DMS53 treated with DMSO at 0.1 percent for 48 hours (cell line): Measurements from ENCODE around the gene TPSAB1.
"Not testable (repeated sequence)": the region's sequence is repeated elsewhere in the genome, so short reads cannot be mapped to it uniquely, and the experiment has no call there.

Experiments used
- DNase-seq: peaks from one replicate; lab custom pipeline; 2025; ENCODE audit not compliant: unreplicated experiment; lab: John Stamatoyannopoulos, UW

Gene TPSAB1

DNA sequence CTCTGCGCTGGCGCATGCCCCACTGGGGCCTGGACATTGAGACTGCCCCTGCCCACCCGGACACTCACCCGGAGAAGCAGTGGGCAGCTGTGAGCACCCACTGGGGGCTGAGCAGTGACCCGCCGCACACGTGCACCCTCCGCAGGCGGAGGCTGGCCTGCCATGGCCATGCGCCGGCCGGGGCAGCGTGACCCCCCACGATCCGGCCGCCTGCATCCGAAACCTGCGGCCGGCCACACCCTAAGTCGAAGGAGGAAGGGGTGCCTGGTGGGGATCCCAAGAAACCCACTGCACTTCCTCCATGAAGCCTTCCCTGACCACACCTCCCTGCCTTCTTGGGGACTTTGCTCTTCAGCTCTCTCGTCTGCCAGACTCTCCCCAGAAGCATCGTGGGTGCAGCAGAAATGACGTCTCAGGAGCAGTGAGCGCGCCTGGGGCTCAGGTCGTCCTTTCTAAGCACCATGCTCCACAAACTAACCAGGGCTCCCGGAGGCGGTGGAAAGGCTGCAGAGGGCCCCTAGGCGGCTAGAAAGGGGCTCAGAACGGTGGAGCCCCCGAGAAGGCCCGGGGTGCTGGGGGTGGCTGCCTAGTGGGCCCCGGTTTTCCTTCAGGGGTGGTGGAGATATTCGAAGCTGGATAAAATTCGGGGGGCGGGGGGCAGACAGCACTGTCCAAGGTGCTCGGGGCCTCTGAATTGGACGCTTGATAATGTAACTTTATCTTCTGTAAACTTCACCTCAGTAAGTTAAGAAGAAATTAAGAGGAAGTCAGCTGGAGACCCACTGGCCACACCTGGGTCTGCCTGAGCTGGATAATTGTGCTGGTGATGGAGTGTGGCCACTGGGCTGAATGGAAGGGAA, 16.9 kb upstream of the TPSAB1 start:
- DNase-seq, result no peak

DNA sequence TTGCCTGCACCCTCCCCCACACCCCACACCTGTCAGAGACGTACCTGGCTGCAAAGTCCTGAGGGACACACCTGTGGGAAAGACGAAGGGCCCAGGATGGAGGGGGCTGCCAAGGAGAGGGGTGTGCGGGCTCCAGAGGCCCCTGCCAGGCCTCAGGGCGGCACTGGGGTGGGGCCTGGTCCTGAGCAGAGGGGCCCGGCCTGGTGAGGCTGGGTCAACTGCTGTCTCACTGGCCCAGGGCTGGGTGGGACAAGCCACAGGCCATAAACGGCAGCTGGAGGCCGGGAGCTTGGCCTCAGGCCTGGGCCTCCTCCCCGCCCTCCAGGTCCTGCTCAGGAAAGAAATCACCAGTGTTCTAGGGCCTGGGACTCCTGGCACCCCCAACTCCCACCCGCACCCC, 15.9 kb upstream of the TPSAB1 start:
- no peak for DNase-seq

DNA sequence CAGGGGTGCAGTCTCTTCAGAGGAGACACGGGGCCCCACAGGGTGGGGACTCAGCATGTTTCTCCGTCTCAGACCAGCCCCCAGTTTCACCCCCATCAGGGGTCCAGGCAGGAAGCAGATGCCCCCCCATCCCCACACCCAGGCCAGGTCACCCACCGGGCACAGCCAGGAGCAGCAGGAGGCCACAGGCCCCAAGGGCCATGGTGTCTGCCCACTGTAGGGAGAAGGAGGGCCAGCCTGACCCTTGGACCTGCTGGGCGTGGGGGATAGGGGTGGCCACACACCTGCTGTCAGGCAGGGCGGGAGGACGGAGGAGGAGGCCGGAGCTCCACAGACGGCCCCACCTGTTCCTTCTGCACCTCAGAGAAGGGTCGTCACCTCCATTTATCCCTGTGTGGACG, 15.5 kb upstream of the TPSAB1 start, which contains the start of gene TPSG1:
Gene TPSG1 (minus strand): TSS at position 218 of the 401 bp plus-strand sequence. CDS start 16 bp downstream, at position 202.
- no peak for DNase-seq

DNA sequence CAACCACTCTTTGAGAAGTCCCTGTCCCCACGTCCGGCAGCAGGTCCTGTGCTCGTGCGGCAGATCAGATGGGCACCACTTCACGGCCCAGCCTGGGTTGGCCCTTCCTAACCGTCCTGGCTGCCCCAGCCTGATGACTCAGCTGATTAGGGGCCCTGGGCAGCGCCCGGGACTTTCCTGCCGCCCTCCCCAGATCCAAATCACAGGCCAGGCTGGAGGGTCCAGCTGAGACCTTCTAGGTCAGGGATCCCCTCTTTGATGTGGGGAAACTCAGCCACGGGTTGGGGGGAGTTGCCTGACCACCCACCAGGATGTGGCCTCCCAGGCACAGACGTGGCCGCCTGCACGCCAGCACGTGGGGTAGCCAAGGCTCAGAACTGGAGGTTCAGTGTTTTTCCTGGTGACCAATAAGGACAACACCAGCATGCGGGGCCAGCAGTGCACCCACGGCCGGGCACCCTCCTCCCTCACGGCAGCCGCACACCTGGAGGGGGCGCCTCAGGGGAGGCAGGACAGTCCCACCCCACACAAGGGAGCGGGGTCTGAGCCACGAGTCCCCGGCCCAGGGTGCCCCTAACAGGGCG, 14.7 kb upstream of the TPSAB1 start:
- DNase-seq, result not testable (repeated sequence)

DNA sequence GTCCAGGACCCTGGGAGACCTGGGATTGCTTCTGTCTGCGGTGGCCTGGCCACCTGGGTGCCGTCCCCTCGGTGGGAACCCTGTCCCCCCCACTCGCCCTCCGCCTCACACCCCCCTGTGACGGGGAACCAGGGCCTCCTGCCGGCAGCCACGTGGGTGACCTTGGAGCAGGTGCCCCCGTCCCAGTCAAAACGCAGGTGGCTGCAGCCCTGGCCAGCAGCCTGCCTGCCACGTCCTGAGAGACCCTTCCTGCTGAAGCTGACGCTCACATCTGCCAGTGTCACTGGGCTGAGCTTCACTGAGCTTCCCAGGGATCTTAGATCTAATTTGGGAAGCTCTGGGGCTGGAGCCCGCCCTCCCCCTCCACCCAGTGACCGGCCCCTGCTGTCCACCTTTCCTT, 13.8 kb upstream of the TPSAB1 start:
- DNase-seq, result not testable (repeated sequence)

DNA sequence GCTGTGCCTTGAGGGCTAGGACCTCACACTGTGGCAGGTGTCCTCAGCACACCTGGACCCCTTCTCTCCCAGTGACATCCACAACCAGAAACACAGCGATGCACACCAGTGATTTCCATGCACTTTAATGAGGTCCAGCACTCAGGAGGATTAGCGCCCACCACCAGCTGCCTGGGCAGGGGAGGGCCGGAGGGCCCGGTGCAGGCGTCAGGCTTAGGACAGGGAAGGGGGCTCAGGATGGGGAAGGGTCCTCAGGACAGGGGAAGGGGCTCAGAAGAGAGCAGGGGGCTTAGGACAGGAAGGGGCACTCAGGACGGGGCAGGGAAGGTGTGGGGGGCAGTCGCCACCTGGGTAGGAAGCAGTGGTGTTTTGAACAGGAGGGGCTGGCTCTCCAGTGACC, 12.3 kb upstream of the TPSAB1 start:
- not testable (repeated sequence) for DNase-seq

DNA sequence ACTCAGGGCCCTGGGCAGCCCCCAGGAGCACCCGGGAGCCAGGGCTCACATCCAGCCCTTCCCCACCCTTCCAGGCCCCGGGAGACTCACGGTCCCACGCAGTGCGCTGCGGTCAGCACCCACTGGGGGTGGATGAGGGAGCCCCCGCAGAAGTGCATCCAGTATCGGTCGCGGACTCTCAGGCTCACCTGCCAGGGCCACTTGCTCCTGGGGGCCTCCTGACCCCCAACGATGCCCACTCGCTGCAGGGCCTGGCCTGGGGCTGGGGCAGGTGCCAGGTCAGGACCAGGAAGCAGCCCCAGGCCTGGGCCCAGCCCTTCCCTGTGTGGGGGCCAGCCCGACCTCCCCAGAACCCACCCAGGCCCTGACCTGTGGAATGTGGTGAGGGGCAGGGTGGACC, 11.0 kb upstream of the TPSAB1 start:
- not testable (repeated sequence) for DNase-seq

DNA sequence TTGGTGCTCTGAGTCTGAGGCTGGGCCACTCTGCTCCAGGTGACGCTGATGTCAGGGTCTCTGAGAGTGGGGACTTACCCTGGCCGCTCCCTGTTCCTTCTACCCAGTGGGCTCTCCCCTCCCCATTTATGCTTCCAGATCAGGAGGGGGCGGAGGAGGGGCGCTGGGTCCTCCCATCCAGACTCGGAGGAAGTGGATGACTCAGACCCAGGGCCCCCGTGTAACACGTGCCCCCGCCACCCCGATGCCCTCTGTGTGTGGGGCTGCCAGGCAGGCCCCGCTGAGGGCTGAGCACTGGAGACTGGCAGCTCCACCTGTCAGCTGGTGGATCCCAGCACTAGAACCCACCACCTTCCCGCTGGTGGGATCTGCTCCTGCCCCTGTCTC, 10.4 kb upstream of the TPSAB1 start, which contains the start of gene TPSB2:
Gene TPSB2 (minus strand): TSS at position 101 of the 387 bp plus-strand sequence. CDS start 233 bp downstream, outside the sequence.
- not testable (repeated sequence) for DNase-seq

DNA sequence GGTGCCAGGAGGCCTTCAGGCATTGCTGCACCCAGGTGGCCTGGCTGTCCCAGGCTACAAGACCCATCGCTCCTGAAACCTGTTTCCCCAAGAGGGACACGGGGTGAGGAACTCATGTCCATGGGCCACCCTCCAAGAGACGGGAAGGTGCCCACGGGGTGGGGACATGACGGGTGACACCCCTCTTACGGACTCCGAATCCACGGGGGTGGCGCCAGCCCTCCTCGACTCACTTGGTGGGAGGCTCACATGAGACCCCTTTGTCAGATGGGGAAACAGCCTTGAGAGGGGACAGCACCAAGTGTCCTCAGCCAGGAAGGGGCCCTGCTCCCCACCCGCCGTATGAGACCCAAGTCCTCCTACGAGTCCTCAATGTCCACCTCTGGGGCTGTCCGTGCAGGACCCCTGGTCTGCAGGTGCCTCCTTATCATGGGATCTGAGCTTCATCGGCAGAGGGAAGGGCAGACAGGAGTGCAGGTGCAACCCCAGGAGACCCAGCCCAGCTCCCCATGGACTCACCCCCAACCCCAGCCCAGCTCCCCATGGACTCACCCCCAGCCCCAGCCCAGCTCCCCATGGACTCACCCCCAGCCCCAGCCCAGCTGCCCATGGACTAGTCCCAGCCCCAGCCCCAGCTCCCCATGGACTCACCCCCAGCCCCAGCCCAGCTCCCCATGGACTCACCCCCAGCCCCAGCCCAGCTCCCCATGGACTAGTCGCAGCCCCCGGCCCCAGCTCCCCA, 9.9 kb upstream of the TPSAB1 start:
- not testable (repeated sequence) for DNase-seq

DNA sequence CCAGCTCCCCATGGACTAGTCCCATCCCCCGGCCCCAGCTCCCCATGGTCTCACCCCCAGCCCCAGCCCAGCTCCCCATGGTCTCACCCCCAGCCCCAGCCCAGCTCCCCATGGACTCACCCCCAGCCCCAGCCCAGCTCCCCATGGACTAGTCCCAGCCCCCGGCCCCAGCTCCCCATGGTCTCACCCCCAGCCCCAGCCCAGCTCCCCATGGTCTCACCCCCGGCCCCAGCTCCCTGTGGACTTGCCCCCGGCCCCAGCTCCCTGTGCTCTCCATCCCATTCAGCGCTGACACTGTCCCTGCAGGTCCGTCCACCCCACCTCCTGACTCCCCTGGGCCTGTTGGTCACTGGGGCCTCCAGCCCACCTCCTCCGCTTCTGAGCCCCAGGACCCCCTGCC, 9.2 kb upstream of the TPSAB1 start:
- not testable (repeated sequence) for DNase-seq

DNA sequence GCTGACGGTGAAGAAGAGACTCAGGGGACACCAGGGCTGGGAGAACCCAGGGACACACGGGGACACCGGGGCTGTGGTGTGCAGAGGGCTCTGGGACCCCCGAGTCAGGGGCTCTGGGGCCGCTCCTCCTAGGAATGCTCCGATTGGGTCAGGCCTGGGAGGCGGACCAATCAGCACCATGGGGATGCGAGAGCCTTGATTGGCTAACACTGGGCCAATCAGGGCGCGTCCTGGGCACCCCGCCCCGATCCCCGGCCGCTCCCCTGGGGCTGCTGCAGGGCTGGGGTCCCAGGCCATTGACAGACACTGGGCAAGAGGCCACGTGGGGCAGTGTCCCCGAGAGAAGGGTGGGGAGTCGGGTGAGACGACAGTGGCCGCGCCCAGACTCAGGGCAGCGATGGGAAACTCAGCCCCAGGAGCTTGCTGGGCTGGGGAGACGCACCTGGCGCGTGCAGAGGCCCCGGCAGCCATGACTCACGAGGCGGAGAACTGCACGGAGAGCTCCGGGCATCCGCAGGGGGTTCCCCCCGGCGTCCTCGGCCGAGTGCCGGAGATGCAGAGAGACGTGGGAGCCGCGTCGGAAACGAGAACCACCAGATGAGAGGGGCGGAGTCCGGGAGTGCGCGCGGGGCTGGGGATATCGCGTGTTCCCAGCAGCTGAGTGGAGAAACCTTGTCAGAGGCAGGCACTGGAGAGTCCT, 8.3 kb upstream of the TPSAB1 start:
- not testable (repeated sequence) for DNase-seq

DNA sequence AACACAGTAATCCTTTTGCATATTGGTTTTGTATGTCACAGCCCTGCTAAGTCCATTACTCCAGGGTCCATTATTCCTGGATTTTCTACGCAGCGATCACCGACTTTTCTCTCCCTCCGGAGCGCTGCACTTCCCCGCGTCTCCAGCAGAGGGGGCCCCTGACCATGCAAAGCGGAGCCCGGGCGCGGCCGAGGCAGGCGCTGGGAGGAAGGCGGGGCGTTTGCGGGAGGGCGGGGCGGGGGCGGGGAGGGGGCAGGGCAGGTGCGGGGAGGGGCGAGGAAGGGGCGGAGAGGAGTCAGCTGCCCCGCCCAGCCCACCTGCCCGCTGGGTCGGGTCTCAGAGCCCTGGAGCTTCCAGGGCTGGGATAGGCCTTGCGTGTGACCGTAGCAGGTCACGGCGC, 3.8 kb upstream of the TPSAB1 start:
- not testable (repeated sequence) for DNase-seq

DNA sequence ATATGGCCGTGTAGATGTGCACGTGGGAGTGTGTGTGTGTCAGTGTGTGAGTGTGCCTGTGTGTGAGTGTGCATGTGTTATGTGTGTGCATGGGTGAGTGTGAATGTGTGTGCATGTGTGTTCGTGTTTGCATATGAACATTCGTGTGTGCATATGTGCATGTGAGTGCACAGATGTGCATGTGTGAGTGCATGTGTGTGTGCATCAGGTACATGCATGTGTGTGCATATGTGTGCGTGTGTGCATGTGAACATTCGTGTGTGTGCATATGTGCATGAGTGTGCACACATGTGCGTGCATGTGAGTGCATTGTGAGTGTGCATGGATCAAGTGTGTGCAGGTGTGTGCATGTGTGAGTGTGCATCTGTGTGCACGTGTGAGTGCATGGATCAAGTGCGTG, 2.5 kb upstream of the TPSAB1 start:
- no peak for DNase-seq

DNA sequence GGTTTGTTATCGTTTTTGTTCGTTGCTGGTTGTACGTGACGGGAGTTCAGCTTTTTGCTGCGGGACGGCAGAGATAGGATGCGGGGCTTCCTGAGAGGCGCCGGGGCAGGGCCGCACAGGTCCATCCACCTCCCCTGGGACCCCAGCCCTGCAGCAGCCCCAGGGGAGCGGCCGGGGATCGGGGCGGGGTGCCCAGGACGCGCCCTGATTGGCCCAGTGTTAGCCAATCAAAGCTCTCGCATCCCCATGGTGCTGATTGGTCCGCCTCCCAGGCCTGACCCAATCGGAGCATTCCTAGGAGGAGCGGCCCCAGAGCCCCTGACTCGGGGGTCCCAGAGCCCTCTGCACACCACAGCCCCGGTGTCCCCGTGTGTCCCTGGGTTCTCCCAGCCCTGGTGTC, 1.6 kb upstream of the TPSAB1 start:
- DNase-seq, result not testable (repeated sequence)

DNA sequence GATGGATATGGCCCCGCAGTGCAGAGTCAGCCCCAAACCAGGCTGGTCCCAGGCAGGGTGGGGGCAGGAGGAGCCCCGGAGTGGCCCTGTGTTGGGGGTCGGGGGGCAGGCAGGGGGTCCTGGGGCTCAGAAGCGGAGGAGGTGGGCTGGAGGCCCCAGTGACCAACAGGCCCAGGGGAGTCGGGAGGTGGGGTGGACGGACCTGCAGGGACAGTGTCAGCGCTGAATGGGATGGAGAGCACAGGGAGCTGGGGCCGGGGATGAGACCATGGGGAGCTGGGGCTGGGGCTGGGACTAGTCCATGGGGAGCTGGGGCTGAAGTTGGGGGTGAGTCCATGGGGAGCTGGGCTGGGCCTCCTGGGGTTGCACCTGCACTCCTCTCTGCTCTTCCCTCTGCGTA, 930 bp upstream of the TPSAB1 start:
- DNase-seq, result not testable (repeated sequence)

DNA sequence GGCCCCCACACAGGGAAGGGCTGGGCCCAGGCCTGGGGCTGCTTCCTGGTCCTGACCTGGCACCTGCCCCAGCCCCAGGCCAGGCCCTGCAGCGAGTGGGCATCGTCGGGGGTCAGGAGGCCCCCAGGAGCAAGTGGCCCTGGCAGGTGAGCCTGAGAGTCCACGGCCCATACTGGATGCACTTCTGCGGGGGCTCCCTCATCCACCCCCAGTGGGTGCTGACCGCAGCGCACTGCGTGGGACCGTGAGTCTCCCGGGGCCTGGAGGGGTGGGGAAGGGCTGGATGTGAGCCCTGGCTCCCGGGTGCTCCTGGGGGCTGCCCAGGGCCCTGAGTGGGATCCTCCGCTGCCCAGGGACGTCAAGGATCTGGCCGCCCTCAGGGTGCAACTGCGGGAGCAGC, 576 bp downstream of the TPSAB1 start:
- DNase-seq, result not testable (repeated sequence)

DNA sequence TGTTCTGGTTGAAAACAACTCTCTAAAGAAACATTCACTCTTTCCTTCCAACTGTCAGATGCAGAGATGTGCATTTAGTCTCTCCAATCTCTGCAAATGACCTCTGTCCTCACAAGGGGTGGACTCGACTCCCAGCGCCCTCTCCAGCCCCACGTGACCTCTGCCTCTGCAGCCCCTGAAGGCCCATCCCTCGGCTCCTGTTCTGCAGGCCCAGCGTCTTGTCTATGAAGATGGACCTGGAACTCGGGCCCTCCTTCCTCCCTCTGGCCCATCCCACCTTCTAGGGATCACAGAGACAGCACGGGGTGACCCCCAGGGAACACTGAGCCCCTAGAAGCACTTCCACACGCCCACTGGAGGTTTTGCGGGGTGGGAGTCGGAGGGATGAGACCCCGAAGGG, 2.9 kb downstream of the TPSAB1 start:
- DNase-seq, result not testable (repeated sequence)

DNA sequence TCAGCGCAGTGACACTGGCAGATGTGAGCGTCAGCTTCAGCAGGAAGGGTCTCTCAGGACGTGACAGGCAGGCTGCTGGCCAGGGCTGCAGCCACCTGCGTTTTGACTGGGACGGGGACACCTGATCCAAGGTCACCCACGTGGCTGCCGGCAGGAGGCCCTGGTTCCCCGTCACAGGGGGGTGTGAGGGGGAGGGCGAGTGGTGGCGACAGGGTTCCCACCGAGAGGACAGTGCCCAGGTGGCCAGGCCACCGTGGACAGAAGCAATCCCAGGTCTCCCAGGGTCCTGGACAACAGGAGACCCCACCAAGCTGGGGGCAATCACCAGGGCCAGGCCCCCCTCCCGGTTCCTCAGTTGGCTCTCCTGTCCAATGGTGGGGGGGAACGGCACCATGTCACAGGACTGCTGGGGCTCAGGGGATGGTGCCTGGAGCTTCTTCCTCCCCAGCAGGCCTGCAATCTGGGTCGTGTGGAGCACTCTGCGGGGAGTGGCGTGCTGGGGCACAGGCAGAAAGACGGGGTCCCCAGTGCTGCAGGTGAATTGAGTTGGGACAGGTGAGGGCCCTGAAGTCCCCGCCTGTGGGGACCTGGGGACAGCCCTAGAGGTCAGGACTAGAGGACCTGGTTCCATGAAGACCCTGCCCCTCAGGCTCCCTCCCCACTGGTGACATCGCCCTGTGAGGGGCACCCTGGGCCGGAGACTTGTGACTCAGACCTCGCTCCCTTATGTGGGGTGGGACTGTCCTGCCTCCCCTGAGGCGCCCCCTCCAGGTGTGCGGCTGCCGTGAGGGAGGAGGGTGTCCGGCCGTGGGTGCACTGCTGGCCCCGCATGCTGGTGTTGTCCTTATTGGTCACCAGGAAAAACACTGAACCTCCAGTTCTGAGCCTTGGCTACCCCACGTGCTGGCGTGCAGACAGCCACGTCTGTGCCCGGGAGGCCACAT, 3.7 kb downstream of the TPSAB1 start:
- DNase-seq, result not testable (repeated sequence)

DNA sequence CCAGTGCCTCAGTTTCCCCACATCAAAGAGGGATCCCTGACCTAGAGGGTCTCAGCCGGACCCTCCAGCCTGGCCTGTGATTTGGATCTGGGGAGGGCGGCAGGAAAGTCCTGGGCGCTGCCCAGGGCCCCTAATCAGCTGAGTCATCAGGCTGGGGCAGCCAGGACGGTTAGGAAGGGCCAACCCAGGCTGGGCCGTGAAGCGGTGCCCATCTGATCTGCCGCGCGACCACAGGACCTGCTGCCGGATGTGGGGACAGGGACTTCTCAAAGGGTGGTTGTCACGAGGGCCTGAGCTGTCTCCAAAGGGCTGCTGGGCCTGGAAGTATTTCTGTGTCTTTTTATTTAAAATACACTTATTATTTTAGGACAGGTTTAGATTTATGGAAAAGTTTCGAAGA, 4.4 kb downstream of the TPSAB1 start:
- no peak for DNase-seq
